Brain microvascular endothelial cell (primary cell): ENCODE measurements around the gene SDK1.

Experiments used
- DNase-seq: peaks from one replicate; pipeline ENCODE4 v3.0.0-alpha.2; 2020
- H3K27ac ChIP-seq: fragments of 250-450 bp; sonication (Bioruptor Pico); 2 replicates; pipeline ENCODE4 v1.5.1; 2020; ENCODE audit warnings: mild to moderate bottlenecking, moderate library complexity
- H3K27me3 ChIP-seq: fragments of 250-450 bp; sonication (Bioruptor Pico); replicated peaks from 2 replicates; pipeline ENCODE4 v1.5.1; 2020; ENCODE audit warnings: mild to moderate bottlenecking
- H3K36me3 ChIP-seq: fragments of 250-450 bp; sonication (Bioruptor Pico); replicated peaks from 2 replicates; pipeline ENCODE4 v1.5.1; 2020; ENCODE audit warnings: mild to moderate bottlenecking
- H3K4me3 ChIP-seq: 2 replicates; pipeline ENCODE4 v1.5.1; 2011; ENCODE audit warnings: low read depth, mild to moderate bottlenecking, control low read depth, low read length, moderate library complexity
- in situ Hi-C: cut with HindIII; loops from 2 replicates; pipeline ENCODE4 v1.10.0; 2017; ENCODE audit warnings: low sequenced_read_pairs, low pct_ligation_motif_present
- TF ChIP-seq, protein P1 (sequence below): IDR thresholded peaks from 2 replicates; pipeline ENCODE4 v1.5.1; 2011; ENCODE audit warnings: low read depth, mild to moderate bottlenecking, moderate library complexity, low read length, control low read depth, inconsistent platforms; ENCODE audit errors: missing control alignments

SDK1 gene

DNA sequence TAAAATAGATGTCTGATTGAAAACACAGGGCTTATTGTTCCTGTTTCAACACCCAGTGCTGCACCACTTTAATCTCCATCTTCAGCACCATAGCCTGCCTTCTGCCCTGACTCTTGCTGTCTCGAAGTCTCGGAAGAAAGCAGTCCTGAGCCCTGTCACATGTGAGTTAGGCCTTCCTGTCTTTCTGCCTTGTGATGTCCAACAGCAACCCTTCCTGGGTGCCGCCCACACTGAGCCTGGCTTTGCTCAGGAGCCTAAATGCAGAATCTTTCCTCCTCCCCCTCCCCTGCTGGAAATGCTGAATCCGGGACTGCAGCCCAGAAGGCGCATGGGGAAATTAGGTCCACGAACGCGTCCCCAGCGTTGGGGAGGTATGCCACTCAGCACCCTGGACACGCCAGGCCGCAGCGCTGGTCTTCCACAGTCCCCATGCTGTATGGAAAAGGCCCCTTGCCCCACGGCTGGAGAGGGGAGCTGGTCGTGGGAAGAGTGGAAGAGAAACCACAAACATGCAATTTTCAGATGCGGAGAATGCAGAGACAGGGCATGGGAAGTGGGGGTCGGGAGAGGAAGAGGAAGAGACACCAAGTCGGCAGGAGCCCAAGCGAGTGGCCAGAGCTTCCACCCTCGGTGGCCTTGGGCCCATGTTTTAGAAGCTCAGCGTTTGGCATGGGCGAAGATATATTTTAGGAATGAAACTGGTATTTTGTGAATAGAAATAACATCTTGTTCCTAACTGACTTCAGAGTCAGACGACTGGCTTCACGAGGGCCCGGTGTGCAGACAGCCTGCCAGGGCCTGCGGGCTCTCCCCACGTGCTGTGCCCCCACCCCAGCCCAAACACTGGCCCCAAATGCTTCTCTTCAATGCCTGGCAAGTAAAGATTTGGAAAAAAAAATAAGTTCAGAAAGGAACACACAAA is 724.9 kb downstream of the SDK1 start:
- DNase-seq: no peak
- TF ChIP-seq, protein P1, sequence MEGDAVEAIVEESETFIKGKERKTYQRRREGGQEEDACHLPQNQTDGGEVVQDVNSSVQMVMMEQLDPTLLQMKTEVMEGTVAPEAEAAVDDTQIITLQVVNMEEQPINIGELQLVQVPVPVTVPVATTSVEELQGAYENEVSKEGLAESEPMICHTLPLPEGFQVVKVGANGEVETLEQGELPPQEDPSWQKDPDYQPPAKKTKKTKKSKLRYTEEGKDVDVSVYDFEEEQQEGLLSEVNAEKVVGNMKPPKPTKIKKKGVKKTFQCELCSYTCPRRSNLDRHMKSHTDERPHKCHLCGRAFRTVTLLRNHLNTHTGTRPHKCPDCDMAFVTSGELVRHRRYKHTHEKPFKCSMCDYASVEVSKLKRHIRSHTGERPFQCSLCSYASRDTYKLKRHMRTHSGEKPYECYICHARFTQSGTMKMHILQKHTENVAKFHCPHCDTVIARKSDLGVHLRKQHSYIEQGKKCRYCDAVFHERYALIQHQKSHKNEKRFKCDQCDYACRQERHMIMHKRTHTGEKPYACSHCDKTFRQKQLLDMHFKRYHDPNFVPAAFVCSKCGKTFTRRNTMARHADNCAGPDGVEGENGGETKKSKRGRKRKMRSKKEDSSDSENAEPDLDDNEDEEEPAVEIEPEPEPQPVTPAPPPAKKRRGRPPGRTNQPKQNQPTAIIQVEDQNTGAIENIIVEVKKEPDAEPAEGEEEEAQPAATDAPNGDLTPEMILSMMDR: no peak
- Histone ChIP-seq H3K27ac (no peak overlapping the region), H3K36me3 (no peaks in the 10 kb centered on the region), H3K27me3 (no peaks in the 10 kb centered on the region), H3K4me3 (no peak overlapping the region)
- in situ Hi-C loops: no loop called here

DNA sequence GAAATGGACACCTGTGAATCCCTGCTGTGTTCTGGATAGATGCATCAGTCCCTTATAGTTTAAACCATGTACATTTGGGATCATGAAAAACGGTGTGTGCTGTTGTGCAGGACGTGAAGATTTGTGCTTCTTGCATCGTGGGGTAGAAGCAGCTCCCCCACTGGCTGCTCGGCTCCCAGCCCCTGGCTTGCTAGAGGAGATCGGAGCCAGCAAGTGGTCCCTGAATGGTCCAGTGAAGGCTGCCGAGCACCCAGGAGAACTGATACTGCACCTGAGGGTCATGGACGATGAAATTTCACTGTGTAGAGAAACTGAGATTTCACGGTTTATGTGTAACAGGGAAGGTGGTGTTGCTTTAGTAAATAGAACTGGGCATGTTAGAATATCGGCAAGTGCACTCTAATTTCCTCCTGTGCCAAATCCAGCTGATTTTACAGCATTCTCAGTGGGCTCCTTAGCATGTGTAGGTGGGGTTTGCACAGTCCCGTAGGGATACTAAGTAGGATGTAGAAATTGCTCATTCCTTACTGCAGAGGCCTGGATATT is 726.0 kb downstream of the SDK1 start:
- TF ChIP-seq, protein P1: no peak
- H3K27ac ChIP-seq: no peak overlapping the region
- in situ Hi-C loops: no loop called here
- H3K27me3 ChIP-seq: no peaks in the 10 kb centered on the region
- no peak overlapping the region for H3K4me3 ChIP-seq
- no peak for DNase-seq
- no peaks in the 10 kb centered on the region for H3K36me3 ChIP-seq

DNA sequence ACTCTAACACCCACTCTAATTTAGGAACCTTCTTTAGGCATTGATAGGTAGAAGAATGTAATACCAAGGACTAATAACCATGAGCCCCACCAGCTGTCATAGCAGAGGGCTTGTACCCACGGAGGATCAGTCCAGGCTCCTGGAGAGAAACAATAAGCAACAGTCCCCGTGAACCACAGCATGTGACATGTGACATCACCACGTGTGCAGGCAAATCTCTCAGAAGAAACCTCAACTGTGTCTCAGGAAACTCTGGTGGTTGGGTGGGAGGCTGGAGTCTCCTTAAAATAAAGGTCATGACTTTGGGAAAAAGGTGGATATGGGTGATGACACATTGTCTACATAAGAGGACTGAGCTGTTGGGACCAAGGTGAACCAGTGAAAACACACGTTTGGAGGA is 727.2 kb downstream of the SDK1 start:
- in situ Hi-C loops: no loop called here
- Histone ChIP-seq H3K36me3 (no peaks in the 10 kb centered on the region), H3K4me3 (no peak overlapping the region), H3K27me3 (no peaks in the 10 kb centered on the region), H3K27ac (no peak overlapping the region)
- DNase-seq: no peak
- TF ChIP-seq, protein P1: no peak

DNA sequence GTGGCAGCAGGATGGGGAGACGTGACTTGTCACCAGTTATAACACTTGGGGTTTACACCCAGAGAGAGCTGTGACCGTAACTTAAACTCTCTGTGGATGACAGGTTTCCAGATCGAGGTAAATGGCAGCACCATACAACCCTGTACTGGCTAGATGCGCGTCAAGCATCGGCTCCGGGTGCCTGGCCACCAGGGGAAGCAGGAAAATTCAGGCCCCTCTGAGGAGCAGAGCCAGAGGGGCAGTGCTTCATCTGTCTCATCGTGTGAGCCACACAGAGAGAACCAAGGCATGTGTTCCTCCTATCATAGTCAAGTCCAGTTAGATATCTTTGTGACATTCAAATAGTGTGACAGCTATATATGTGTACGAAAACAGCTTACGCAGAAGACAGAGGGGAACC is 728.9 kb downstream of the SDK1 start:
- no peak overlapping the region for H3K4me3 ChIP-seq
- in situ Hi-C loops: no loop called here
- no peaks in the 10 kb centered on the region for H3K27me3 ChIP-seq
- H3K36me3 ChIP-seq: no peaks in the 10 kb centered on the region
- no peak for DNase-seq
- no peak overlapping the region for H3K27ac ChIP-seq
- TF ChIP-seq, protein P1: no peak

DNA sequence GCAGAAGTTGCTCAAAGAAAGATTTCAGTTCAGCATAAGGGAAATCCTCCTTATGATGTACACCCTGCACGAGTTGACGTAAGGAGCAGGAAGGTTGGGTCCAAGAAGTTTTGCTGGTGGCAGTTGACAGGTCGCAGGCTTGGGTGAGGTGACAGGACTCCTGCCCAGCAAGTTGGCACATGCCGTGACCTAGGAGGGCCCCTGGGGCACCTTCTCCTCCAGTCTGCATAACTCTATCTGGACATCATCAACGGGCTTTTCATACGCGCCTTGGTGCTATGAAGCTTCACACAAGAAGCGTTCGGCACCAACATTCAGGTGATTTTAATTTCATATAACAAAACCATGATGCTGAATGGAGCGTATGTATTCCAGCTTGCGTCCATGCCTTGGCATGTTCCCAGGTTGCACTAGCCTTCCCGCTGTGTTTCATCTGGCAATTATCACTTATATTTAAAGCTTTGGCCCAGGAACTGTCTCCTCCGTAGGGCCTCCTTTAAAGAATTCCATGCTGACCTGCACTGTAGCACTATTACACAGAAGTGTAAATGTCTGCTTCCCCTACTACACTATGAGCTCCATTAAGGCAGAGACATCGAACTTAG is 729.4 kb downstream of the SDK1 start:
- Histone ChIP-seq H3K27ac (no peak overlapping the region), H3K27me3 (no peaks in the 10 kb centered on the region), H3K36me3 (no peaks in the 10 kb centered on the region), H3K4me3 (no peak overlapping the region)
- TF ChIP-seq, protein P1: no peak
- in situ Hi-C loops: no loop called here
- DNase-seq: no peak
